IPS-18c (cell line): ENCODE data around the gene PELI3.

Experiments
- H3K4me3 ChIP-seq: 2 replicates; pipeline ENCODE4 v1.7.0; 2013; ENCODE audit warnings: low read depth, mild to moderate bottlenecking, low read length, moderate library complexity; ENCODE audit not compliant: insufficient read depth
- H3K9me3 ChIP-seq: one replicate; pipeline ENCODE4 v1.6.1; 2013; ENCODE audit warnings: mild to moderate bottlenecking, low read length, moderate library complexity; ENCODE audit not compliant: control insufficient read depth, insufficient read depth

Gene PELI3

GRCh38 chr11:66467756-66468155 lies 1.1 kb downstream of the PELI3 start:
- H3K4me3 ChIP-seq = peak overlapping the region; percentile 77
- peaks cover 2% of the 10 kb centered on the region for H3K9me3 ChIP-seq

DNA sequence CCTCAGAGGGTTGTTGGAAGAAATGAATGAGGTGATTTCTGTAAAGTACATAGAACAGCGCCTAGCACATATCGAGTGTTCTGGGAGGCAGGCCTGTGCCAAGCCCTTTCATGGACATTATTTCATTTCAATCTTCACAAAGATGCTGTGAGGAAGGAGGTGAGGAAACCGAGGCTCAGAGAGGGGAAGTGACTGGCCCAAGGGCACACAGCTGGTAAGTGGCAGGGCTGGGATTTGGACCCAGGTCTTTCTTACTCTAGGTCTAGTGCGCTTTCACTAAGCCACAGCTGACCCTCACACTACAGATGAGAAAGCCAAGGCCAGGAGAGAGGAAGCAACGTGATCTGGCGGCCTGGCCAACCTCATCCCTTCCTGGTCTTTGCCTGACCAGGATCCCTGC lies 2.0 kb downstream of the PELI3 start:
- H3K9me3 ChIP-seq = peaks cover 2% of the 10 kb centered on the region
- H3K4me3 ChIP-seq = no peak overlapping the region

- Histone ChIP-seq H3K9me3 (peaks cover 2% of the 10 kb centered on the region), H3K4me3 (no peak overlapping the region)
Observed at GRCh38 chr11:66469441-66469840, 2.7 kb downstream of the PELI3 start.

GRCh38 chr11:66470015-66470414 lies 3.3 kb downstream of the PELI3 start:
- Histone ChIP-seq H3K9me3 (peaks cover 2% of the 10 kb centered on the region), H3K4me3 (no peak overlapping the region)

DNA sequence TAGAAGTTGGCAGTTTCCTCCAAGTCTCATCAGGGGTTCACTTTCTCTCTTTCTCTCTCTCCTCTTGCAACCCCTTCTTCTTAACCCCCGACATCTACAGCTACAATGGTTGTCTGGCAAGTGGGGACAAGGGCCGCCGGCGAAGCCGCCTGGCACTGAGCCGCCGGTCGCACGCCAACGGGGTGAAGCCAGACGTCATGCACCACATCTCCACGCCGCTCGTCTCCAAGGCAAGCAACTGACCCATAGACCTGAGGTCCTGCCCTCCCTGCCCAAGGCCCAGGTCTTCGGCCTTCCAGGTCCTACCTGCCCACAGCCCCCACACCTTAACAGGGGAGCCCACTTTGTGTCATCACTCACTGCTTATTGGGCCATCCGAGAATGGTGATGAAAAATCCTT lies 4.4 kb downstream of the PELI3 start:
- Histone ChIP-seq H3K4me3 (no peak overlapping the region), H3K9me3 (peaks cover 2% of the 10 kb centered on the region)

DNA sequence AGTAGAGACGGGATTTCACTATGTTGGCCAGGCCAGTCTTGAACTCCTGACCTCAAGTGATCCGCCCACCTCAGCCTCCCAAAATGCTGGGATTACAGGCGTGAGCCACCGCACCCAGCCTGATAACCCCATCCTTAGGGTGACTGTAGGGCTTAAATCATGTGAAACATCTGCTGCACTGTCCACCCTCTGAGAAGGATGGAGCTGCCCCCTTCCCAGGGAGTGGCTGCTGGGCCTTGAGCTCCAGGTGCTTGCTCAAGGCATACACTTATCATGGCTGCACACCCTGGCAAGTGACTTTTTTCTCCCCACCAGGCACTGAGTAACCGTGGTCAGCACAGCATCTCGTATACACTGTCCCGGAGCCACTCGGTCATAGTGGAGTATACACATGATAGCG lies 5.3 kb downstream of the PELI3 start:
- H3K9me3 ChIP-seq = peaks cover 2% of the 10 kb centered on the region
- H3K4me3 ChIP-seq = no peak overlapping the region

- Histone ChIP-seq H3K4me3 (no peak overlapping the region), H3K9me3 (peaks cover 2% of the 10 kb centered on the region)
Observed at GRCh38 chr11:66473167-66473566, 6.5 kb downstream of the PELI3 start.

DNA sequence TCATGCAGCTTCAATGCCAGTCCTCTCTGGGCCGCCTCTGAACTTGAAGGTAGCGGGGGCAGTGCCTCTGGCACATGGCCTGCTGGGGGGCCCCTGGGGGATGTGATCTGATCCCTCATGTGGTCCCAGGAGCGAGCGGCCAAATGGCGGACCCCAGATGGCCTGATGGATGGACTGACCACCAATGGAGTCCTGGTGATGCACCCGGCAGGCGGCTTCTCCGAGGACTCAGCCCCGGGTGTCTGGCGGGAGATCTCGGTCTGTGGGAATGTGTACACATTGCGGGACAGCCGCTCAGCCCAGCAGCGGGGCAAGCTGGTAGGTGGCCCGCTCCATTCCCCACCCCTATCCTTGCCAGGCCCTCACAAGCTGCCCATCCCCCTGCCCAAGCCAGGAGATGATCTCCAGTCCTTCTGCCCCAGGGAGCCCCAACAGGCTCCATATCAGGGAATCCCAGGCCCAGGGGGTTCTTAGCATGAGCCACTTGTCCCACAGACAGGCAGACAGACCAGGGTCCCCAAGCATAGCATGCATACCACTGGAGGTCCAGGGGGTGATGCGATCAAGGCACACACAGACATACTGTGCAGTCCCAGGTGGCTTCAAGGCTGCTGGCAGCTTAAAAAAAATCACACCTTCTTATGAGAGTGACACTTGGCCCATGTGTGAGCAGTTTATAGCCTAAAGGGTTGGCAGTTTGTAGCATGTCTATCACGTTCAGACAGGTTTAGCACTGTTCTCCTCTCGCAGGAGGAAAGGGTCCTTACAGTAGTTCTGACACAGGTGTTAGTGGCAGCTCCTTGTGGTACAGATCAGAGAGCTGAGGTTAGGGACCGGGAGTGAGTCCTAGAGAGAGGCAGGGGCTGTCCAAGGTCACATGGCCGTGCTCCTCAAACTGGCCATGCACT lies 7.2 kb downstream of the PELI3 start:
- Histone ChIP-seq H3K9me3 (peaks cover 2% of the 10 kb centered on the region), H3K4me3 (no peak overlapping the region)

GRCh38 chr11:66475349-66476172 lies 8.9 kb downstream of the PELI3 start:
- peaks cover 2% of the 10 kb centered on the region for H3K9me3 ChIP-seq
- no peak overlapping the region for H3K4me3 ChIP-seq

GRCh38 chr11:66476173-66476840 lies 9.6 kb downstream of the PELI3 start:
- Histone ChIP-seq H3K4me3 (no peak overlapping the region), H3K9me3 (no peaks in the 10 kb centered on the region)

DNA sequence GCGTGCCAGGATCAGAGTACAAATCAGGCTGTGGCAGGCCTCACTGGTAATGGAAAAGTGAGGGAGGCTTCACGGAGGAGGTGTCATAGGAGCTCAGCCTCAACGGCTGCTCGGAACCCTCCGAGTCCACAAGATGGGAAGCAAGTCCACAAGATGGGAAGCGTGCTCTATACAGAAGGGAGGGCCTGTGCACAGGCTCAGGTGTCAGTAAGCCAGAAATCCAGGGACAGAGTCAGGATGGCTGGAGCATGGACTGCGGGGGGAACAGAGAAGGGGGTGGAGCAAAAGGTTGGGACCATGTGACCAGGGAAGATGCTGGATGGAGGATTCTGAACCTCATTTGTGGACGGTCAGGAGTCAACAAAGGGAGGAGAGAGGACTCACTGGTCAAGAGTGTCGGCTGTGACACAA lies 10.1 kb downstream of the PELI3 start:
- no peaks in the 10 kb centered on the region for H3K9me3 ChIP-seq
- H3K4me3 ChIP-seq = no peak overlapping the region

GRCh38 chr11:66477263-66478201 lies 10.8 kb downstream of the PELI3 start:
- Histone ChIP-seq H3K4me3 (no peak overlapping the region), H3K9me3 (no peaks in the 10 kb centered on the region)

- Histone ChIP-seq H3K9me3 (no peaks in the 10 kb centered on the region), H3K4me3 (peak overlapping the region; percentile 88)
Observed at GRCh38 chr11:66478729-66479393, 12.2 kb downstream of the PELI3 start.

DNA sequence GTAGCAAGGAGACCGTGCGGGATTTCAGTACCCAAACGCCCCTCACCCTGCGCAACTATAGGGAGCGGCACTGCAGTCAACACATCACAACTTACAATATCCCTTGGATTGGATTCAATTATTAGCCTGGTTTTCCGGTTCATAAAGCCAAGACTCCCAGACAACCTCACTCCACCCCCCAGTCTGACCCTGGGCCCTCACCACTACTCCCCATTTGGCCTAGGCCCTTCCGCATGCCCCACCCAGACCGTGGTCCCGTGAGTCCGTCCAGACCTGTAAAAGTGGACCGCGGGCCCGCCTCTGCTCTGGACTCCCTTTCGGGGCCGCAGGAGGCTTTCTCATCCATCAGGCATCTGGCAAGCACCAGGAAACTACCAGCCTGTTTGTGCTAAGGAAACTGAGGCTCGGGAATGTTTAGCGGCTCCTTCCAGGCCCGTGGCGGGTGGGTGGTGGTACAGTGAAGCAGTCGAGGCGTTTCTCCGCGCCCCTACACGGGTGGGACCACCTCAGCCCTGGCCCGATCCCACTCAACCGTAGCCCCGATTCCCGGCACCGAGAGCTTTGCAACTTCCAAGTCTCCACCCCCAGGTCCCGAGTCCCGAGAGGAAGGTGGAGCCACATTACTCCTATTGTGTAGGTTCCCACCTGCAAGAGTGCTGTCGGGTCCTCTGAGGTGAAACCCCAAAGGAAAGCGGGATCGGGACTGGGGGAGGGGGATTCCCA lies 12.8 kb downstream of the PELI3 start:
- Histone ChIP-seq H3K9me3 (no peaks in the 10 kb centered on the region), H3K4me3 (peak overlapping the region; percentile 88)

DNA sequence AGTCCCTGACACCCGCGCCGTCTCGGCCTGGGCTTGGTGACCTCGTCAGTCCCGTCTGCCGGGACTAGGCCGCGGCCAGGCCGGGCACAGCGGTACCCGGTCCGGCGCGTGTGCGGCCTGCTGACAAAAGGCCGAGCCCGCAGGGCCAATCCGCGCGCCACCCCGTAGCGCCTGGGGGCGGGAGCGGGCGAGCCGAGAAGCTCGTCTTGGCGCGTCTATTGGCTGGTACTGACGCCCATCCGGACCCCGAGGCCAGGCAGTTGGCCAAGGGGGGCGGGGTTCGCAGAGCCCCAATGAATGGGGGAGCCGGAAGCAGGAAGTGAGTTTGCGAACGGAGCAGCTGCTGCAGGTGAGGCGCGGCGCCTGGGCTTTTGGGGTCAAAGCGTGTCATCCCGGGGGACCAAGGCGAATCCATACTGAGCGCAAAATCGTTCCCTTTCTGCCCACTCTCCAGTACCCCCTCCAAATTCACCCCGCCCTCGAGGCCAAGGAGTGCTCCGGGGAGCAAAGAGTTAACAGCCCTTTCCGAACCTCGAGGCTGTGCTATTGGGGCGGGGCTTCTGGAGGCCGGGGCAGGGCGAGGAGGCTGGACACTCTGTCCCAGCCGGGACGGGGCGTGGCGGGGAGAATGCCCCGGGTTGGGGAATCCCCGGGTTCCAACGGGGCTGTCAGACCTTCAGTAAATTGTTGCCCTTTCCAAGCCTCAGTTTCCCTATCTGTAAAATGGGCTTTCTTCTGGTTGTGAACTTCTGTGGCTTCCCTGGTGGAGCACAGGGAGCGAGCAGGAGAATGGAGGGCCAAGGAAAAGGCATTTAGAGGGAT lies 13.6 kb downstream of the PELI3 start, which contains the start of gene DPP3:
TSS of gene DPP3 (plus strand) at position 318 of the 822 bp plus-strand sequence. CDS start 1,767 bp downstream, outside the sequence.
- Histone ChIP-seq H3K9me3 (no peaks in the 10 kb centered on the region), H3K4me3 (peak within 1 kb of the TSS; percentile 88)
